ENCODE measurements around the gene SOX9. TPM values are rescaled to one million over a fixed set of nuclear protein-coding genes. Genes with fewer than 3 reads are reported as not detected.

The SOX9 gene
- total RNA-seq, 6 experiments from 2014 or later, result 0.71 to 4.2 (median 1.00) TPM

DNA sequence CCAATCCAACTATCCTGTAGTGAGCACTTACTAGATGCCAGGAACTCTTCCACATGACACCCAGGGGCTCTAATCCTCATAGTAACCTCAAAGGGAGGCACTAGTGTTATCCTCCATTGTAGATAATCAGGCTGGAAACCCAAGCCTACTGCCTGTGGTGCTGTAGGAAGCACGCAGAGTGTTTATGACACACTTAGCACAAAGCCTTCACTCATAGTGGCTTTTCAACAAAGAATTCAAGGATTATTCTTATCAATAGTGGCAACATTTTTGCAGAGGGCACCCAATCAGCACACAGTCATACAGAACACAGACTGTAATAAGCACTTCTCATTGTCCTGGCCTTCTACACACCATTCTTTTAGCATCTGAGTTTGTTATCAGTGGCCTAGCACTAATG lies 18.5 kb upstream of the SOX9 start:
- no peaks in the 10 kb centered on the region for H3K36me3 Mint-ChIP-seq (ENCODE audit: low read depth)
- H3K9me3 Mint-ChIP-seq, result peaks cover 7% of the 10 kb centered on the region; the same call in 1 of the 2 replicates
- H3K27me3 Mint-ChIP-seq (ENCODE audit: insufficient read depth), result peaks cover 18% of the 10 kb centered on the region
- no peaks in the 10 kb centered on the region for H3K4me1 Mint-ChIP-seq (ENCODE audit: low read depth)
- H3K4me3 Mint-ChIP-seq, result no peak overlapping the region
- H3K27ac Mint-ChIP-seq, result no peak overlapping the region
- no peak for DNase-seq
- TF ChIP-seq, protein P1, sequence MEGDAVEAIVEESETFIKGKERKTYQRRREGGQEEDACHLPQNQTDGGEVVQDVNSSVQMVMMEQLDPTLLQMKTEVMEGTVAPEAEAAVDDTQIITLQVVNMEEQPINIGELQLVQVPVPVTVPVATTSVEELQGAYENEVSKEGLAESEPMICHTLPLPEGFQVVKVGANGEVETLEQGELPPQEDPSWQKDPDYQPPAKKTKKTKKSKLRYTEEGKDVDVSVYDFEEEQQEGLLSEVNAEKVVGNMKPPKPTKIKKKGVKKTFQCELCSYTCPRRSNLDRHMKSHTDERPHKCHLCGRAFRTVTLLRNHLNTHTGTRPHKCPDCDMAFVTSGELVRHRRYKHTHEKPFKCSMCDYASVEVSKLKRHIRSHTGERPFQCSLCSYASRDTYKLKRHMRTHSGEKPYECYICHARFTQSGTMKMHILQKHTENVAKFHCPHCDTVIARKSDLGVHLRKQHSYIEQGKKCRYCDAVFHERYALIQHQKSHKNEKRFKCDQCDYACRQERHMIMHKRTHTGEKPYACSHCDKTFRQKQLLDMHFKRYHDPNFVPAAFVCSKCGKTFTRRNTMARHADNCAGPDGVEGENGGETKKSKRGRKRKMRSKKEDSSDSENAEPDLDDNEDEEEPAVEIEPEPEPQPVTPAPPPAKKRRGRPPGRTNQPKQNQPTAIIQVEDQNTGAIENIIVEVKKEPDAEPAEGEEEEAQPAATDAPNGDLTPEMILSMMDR (IDR thresholded peaks at IDR 0.05), result no peak

DNA sequence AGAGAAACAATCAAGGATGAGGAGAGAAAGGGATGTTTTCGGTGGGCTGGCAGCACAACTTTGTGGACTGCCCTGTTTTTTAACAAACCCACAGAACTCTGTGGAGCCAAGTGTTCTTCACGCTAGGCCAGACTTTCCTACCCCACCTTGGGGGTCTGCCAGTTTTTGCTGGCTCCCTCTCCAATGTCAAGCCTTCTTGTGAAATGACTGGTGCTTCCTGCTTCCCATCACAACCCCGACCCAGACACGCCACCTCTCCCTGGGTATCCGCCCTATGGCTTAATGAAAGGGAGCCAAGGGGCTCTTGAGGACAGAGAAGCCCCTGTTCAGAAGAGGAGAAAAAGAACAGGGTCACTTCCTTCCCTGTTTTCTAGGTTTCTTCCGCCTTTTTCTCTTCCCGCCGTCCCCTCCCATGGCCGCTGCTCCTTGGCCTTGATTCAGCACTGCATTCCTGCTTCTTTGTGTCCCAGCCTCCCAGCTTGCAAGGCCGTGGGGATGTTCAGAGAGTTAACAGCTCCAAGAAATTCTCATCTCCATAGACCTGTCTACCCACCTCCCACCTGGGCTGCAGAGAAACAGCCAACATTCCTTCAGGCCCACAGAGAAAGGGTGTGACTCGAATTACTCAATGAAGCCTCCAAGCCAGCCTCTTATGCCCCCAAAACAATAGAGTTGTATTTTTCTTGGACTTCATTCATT lies 16.5 kb upstream of the SOX9 start:
- H3K4me1 Mint-ChIP-seq (ENCODE audit: low read depth), result peaks cover 5% of the 10 kb centered on the region; the same call in 1 of the 2 replicates

DNA sequence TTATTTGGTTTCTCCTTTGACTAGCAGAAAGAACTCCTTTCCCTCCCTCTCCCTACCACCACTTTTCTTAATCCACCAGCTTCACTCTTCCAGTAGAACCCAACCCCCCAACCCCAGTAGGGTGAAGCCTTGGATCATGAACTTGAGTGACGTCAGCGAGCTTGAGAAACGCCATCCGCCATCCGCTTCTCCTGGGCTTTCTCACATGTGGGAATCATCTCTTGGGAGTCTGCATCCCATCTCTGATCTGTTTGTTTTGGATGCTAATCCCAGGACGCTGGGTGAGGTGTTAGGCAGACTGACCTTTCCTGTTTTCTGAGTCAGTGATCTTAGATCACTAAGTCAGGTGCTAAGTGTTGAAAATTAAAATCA lies 16.0 kb upstream of the SOX9 start:
- no peaks in the 10 kb centered on the region; the same call in 1 of the 2 replicates for H3K9me3 Mint-ChIP-seq
- peaks cover 23% of the 10 kb centered on the region for H3K27me3 Mint-ChIP-seq (ENCODE audit: insufficient read depth)
- H3K27ac Mint-ChIP-seq, result no peak overlapping the region
- no peak for DNase-seq
- H3K4me3 Mint-ChIP-seq, result no peak overlapping the region
- TF ChIP-seq, protein P1 (IDR thresholded peaks at IDR 0.05), result no peak
- H3K4me1 Mint-ChIP-seq (ENCODE audit: low read depth), result peaks cover 6% of the 10 kb centered on the region
- H3K36me3 Mint-ChIP-seq (ENCODE audit: low read depth), result no peaks in the 10 kb centered on the region

More for the DNA sequence above, 16.5 kb upstream of the SOX9 start:
- Mint-ChIP-seq H3K9me3 (no peaks in the 10 kb centered on the region; the same call in 1 of the 2 replicates), H3K27ac (no peak overlapping the region), H3K27me3 (ENCODE audit: insufficient read depth) (peaks cover 23% of the 10 kb centered on the region), H3K4me3 (no peak overlapping the region), H3K36me3 (ENCODE audit: low read depth) (no peaks in the 10 kb centered on the region)
- TF ChIP-seq, protein P1 (IDR thresholded peaks at IDR 0.05), result no peak
- no peak for DNase-seq

DNA sequence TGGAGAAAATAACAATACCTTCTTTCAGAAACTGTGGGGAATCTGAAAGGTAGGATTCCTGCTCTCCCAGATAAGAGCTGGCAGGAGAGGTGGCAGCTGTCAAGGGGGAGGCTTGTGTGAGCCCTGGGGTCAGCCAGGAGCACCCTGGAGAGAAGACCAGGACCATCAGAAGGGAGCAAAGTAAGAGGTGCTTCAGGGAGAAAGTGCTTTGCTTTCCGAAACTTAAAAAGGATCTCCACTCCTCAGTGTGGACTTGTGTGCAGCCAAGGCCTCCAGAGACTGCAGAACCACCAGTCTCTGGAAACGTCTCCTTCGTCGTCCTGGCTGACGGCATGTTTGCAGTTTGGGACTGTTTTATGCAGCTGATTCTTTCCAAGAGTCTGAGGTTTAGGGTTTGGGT lies 13.7 kb upstream of the SOX9 start:
- TF ChIP-seq, protein P1 (IDR thresholded peaks at IDR 0.05), result no peak
- H3K27ac Mint-ChIP-seq, result no peak overlapping the region
- H3K9me3 Mint-ChIP-seq, result no peaks in the 10 kb centered on the region; the same call in 1 of the 2 replicates

DNA sequence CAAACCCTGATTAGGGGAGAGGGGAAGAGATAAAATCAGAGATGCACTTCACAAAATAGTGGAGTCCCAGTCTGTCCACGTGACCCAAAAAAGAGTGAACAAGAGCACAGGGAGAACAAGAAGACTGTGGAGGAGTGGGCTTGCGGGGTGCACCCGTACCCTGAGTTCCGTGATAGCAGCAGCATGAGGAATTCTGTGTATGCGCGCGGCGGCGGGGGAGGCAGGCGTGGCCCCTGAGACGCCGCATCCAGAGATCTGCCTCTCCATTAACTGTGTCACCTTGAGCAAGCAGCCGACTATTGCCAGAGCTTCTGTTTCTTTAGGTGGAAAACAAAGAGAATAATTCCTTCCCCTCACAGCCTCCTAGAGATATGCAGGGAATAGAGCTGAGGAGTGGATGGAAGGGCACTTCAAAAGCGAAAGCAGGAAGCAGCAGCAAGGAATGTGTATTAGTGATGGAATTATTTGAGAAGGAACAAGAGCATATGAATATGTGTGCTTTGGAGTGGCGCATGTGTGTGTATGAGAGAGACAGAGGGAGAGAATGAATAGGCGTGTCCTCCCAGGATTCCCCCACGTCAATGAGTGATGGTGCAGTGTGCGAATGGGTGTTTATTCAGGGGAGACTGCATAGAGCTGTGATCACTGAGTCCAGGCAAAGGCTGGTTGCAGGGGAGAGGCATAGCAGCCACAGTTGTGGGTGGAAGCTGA lies 10.4 kb upstream of the SOX9 start:
- TF ChIP-seq, protein P1 (IDR thresholded peaks at IDR 0.05), result no peak
- H3K4me3 Mint-ChIP-seq, result peak overlapping the region; percentile 73
- DNase-seq, result no peak

More for the DNA sequence above, 13.7 kb upstream of the SOX9 start:
- peaks cover 26% of the 10 kb centered on the region for H3K4me1 Mint-ChIP-seq (ENCODE audit: low read depth)
- no peaks in the 10 kb centered on the region for H3K36me3 Mint-ChIP-seq (ENCODE audit: low read depth)
- no peak overlapping the region for H3K4me3 Mint-ChIP-seq
- H3K27me3 Mint-ChIP-seq (ENCODE audit: insufficient read depth), result peaks cover 20% of the 10 kb centered on the region
- DNase-seq, result no peak

More for the DNA sequence above, 10.4 kb upstream of the SOX9 start:
- Mint-ChIP-seq H3K36me3 (ENCODE audit: low read depth) (no peaks in the 10 kb centered on the region), H3K4me1 (ENCODE audit: low read depth) (peaks cover 26% of the 10 kb centered on the region), H3K9me3 (no peaks in the 10 kb centered on the region), H3K27me3 (ENCODE audit: insufficient read depth) (peaks cover 19% of the 10 kb centered on the region), H3K27ac (no peak overlapping the region)

Measured in HFFc6 (cell line).